ENCODE data around the gene POLR2H. TPM values are rescaled to one million over a fixed set of nuclear protein-coding genes. Genes with fewer than 3 reads are reported as not detected.

Gene POLR2H
- total RNA-seq, 1 donor from 2014 or later, result 48.1 TPM

GRCh38 chr3:184315871-184316661 is 45.4 kb upstream of the POLR2H start:
- H3K4me1 Mint-ChIP-seq (ENCODE audit: low read depth, unreplicated experiment), result peaks cover 10% of the 10 kb centered on the region
- H3K36me3 Mint-ChIP-seq (ENCODE audit: unreplicated experiment), result no peaks in the 10 kb centered on the region
- H3K27me3 Mint-ChIP-seq (ENCODE audit: unreplicated experiment), result peaks cover 2% of the 10 kb centered on the region
- peak overlapping the region; percentile 89 for H3K27ac Mint-ChIP-seq (ENCODE audit: unreplicated experiment)
- DNase-seq, result peak; percentile 43
- H3K9me3 Mint-ChIP-seq (ENCODE audit: unreplicated experiment), result peaks cover 5% of the 10 kb centered on the region
- peak overlapping the region; percentile 88 for H3K4me3 Mint-ChIP-seq (ENCODE audit: unreplicated experiment)
- TF ChIP-seq CTCF (IDR thresholded peaks at IDR 0.05; ENCODE audit: partially characterized antibody, unreplicated experiment), result no peak

GRCh38 chr3:184316792-184317191 is 44.7 kb upstream of the POLR2H start:
- Mint-ChIP-seq H3K27ac (ENCODE audit: unreplicated experiment) (peak overlapping the region; percentile 89), H3K36me3 (ENCODE audit: unreplicated experiment) (no peaks in the 10 kb centered on the region), H3K4me1 (ENCODE audit: low read depth, unreplicated experiment) (peaks cover 10% of the 10 kb centered on the region), H3K4me3 (ENCODE audit: unreplicated experiment) (peak overlapping the region; percentile 88), H3K27me3 (ENCODE audit: unreplicated experiment) (peaks cover 2% of the 10 kb centered on the region), H3K9me3 (ENCODE audit: unreplicated experiment) (peaks cover 2% of the 10 kb centered on the region)
- DNase-seq, result no peak
- TF ChIP-seq CTCF (IDR thresholded peaks at IDR 0.05; ENCODE audit: partially characterized antibody, unreplicated experiment), result no peak

GRCh38 chr3:184317201-184317600 is 44.3 kb upstream of the POLR2H start:
- H3K9me3 Mint-ChIP-seq (ENCODE audit: unreplicated experiment), result peaks cover 2% of the 10 kb centered on the region
- H3K4me1 Mint-ChIP-seq (ENCODE audit: low read depth, unreplicated experiment), result peaks cover 10% of the 10 kb centered on the region
- H3K27me3 Mint-ChIP-seq (ENCODE audit: unreplicated experiment), result peaks cover 3% of the 10 kb centered on the region
- TF ChIP-seq CTCF (IDR thresholded peaks at IDR 0.05; ENCODE audit: partially characterized antibody, unreplicated experiment), result no peak
- H3K36me3 Mint-ChIP-seq (ENCODE audit: unreplicated experiment), result no peaks in the 10 kb centered on the region
- H3K4me3 Mint-ChIP-seq (ENCODE audit: unreplicated experiment), result peak overlapping the region; percentile 88
- peak overlapping the region; percentile 49 for H3K27ac Mint-ChIP-seq (ENCODE audit: unreplicated experiment)
- DNase-seq, result no peak

GRCh38 chr3:184320104-184320445 is 41.4 kb upstream of the POLR2H start:
- H3K4me1 Mint-ChIP-seq (ENCODE audit: low read depth, unreplicated experiment), result peaks cover 10% of the 10 kb centered on the region
- peaks cover 7% of the 10 kb centered on the region for H3K27me3 Mint-ChIP-seq (ENCODE audit: unreplicated experiment)
- no peak for DNase-seq
- H3K4me3 Mint-ChIP-seq (ENCODE audit: unreplicated experiment), result no peak overlapping the region
- no peak overlapping the region for H3K27ac Mint-ChIP-seq (ENCODE audit: unreplicated experiment)
- H3K9me3 Mint-ChIP-seq (ENCODE audit: unreplicated experiment), result peaks cover 6% of the 10 kb centered on the region
- H3K36me3 Mint-ChIP-seq (ENCODE audit: unreplicated experiment), result no peaks in the 10 kb centered on the region
- TF ChIP-seq CTCF (IDR thresholded peaks at IDR 0.05; ENCODE audit: partially characterized antibody, unreplicated experiment), result no peak

- no peak for DNase-seq
- no peak overlapping the region for H3K4me3 Mint-ChIP-seq (ENCODE audit: unreplicated experiment)
- no peak for TF ChIP-seq CTCF (IDR thresholded peaks at IDR 0.05; ENCODE audit: partially characterized antibody, unreplicated experiment)
- H3K27me3 Mint-ChIP-seq (ENCODE audit: unreplicated experiment), result peaks cover 7% of the 10 kb centered on the region
- no peaks in the 10 kb centered on the region for H3K36me3 Mint-ChIP-seq (ENCODE audit: unreplicated experiment)
- peaks cover 7% of the 10 kb centered on the region for H3K4me1 Mint-ChIP-seq (ENCODE audit: low read depth, unreplicated experiment)
- H3K27ac Mint-ChIP-seq (ENCODE audit: unreplicated experiment), result no peak overlapping the region
- peaks cover 6% of the 10 kb centered on the region for H3K9me3 Mint-ChIP-seq (ENCODE audit: unreplicated experiment)
Measured at GRCh38 chr3:184321666-184322065, 39.8 kb upstream of the POLR2H start.
